OCI-LY7 (cell line): ENCODE results near the gene ASXL1. TPM values are rescaled to one million over a fixed set of nuclear protein-coding genes. Genes with fewer than 3 reads are reported as not detected.

Source experiments
- BruUV-seq: library from RNA; stranded (reverse); fragments of 400-500 nt; replicated peaks from 2 replicates; lab custom pipeline; 2021; lab: Mats Ljungman, UMichigan
- CTCF ChIA-PET: fragments of 300-600 bp; sonication (Branson Sonifier 250); formaldehyde crosslinking; loops from one replicate; lab custom pipeline; 2022; ENCODE audit warnings: antibody characterized with exemption; ENCODE audit not compliant: unreplicated experiment; lab: Charles Lee
- POLR2A ChIA-PET: fragments of 300-600 bp; sonication (Branson Sonifier 250); formaldehyde crosslinking; loops from one replicate; lab custom pipeline; 2022; ENCODE audit warnings: antibody characterized with exemption; lab: Charles Lee
- DNase-seq: peaks from one replicate; pipeline ENCODE4 v3.0.0-alpha.2; 2015; ENCODE audit warnings: low spot score
- H2AFZ ChIP-seq: fragments of 200-600 bp; sonication (generic), shearing (Covaris generic); 2 replicates; pipeline ENCODE4 v1.6.1; 2014; ENCODE audit warnings: mild to moderate bottlenecking, antibody characterized with exemption, low read length, moderate library complexity
- H3K27ac ChIP-seq: fragments of 200-600 bp; sonication (generic); 2 replicates; pipeline ENCODE4 v1.5.1; 2014; ENCODE audit warnings: mixed run types, low read depth, mild to moderate bottlenecking, moderate library complexity, low read length, inconsistent platforms; ENCODE audit not compliant: poor library complexity, severe bottlenecking
- H3K36me3 ChIP-seq: fragments of 200-600 bp; sonication (generic); 2 replicates; pipeline ENCODE4 v1.6.1; 2014; ENCODE audit warnings: mild to moderate bottlenecking, antibody characterized with exemption, low read length, moderate library complexity, mixed read lengths; ENCODE audit not compliant: insufficient read depth
- H3K4me1 ChIP-seq: fragments of 200-600 bp; sonication (generic); 2 replicates; pipeline ENCODE4 v1.5.1; 2014; ENCODE audit warnings: mild to moderate bottlenecking, low read length; ENCODE audit not compliant: insufficient read depth, poor library complexity, severe bottlenecking
- H3K4me2 ChIP-seq: fragments of 200-600 bp; sonication (generic); 2 replicates; pipeline ENCODE4 v1.6.1; 2014; ENCODE audit warnings: mild to moderate bottlenecking, low read length
- H3K4me3 ChIP-seq: fragments of 200-600 bp; sonication (generic); 2 replicates; pipeline ENCODE4 v1.5.1; 2014; ENCODE audit warnings: mild to moderate bottlenecking, low read depth, low read length; ENCODE audit not compliant: poor library complexity, severe bottlenecking
- H3K79me2 ChIP-seq: fragments of 200-600 bp; sonication (generic); 2 replicates; pipeline ENCODE4 v1.6.1; 2016; ENCODE audit warnings: low read depth, mild to moderate bottlenecking, low read length, moderate library complexity, mixed read lengths; ENCODE audit not compliant: insufficient read depth
- H3K9me2 ChIP-seq: fragments of 200-600 bp; sonication (generic); 2 replicates; pipeline ENCODE4 v1.6.1; 2016; ENCODE audit warnings: mild to moderate bottlenecking, low read length, mixed read lengths; ENCODE audit not compliant: insufficient read depth
- H3K9me3 ChIP-seq: fragments of 200-600 bp; sonication (generic); 2 replicates; pipeline ENCODE4 v1.6.1; 2014; ENCODE audit warnings: mild to moderate bottlenecking, mixed run types, low read length, mixed read lengths
- H4K20me1 ChIP-seq: fragments of 200-600 bp; sonication (generic); 2 replicates; pipeline ENCODE4 v1.6.1; 2014; ENCODE audit warnings: mild to moderate bottlenecking, antibody characterized with exemption, low read length, moderate library complexity, mixed read lengths; ENCODE audit not compliant: insufficient read depth
- CTCF ChIP-seq: fragments of 200-600 bp; sonication (generic); conservative IDR thresholded peaks from 2 replicates; pipeline ENCODE4 v1.5.1; 2014; ENCODE audit warnings: mild to moderate bottlenecking, antibody characterized with exemption, low read length, moderate library complexity, mixed read lengths
- EZH2phosphoT487 ChIP-seq: fragments of 200-600 bp; sonication (generic); IDR thresholded peaks from 2 replicates; pipeline ENCODE4 v1.6.1; 2018; ENCODE audit warnings: low read depth, borderline replicate concordance, mild to moderate bottlenecking, mixed run types, antibody characterized with exemption, low read length, moderate library complexity, mixed read lengths
- intact Hi-C: fragments of 100-400 bp; cut with micrococcal nuclease; formaldehyde crosslinking; loops from one replicate; pipeline ENCODE4 v1.10.0; 2022; ENCODE audit not compliant: unreplicated experiment
- total RNA-seq, 2 experiments: library from RNA; depleted of rRNA in 1 of 2; stranded (reverse); fragments of >200 nt in 1 of 2; shearing (Covaris generic) in 1 of 2; gene quantifications; 2 replicates each; pipeline ENCODE4 v1.2.3, GENCODE V29; 2014 to 2022

ASXL1 gene
- total RNA-seq, 2 experiments from 2014 or later, result 84.7 to 122 TPM

GRCh38 chr20:32477594-32478512 lies 119.7 kb downstream of the ASXL1 start:
- no peaks in the 10 kb centered on the region for H3K36me3 ChIP-seq
- peaks cover 6% of the 10 kb centered on the region for H3K4me1 ChIP-seq
- intact Hi-C loops, result no loop called here
- CTCF ChIA-PET, result interaction anchor here (0.5 kb wide), 1 partner anchor 19 kb away, joined by 3 read pairs; no protein-coding TSS in a partner anchor
- TF ChIP-seq EZH2phosphoT487 (no peak), CTCF (no peak)
- no peaks in the 10 kb centered on the region for H4K20me1 ChIP-seq
- no peak overlapping the region for H2AFZ ChIP-seq
- no peaks in the 10 kb centered on the region for H3K9me2 ChIP-seq
- no peak overlapping the region for H3K4me2 ChIP-seq
- H3K9me3 ChIP-seq, result no peaks in the 10 kb centered on the region
- H3K4me3 ChIP-seq, result no peak overlapping the region
- H3K79me2 ChIP-seq, result no peaks in the 10 kb centered on the region
- H3K27ac ChIP-seq, result no peak overlapping the region
- no peak for DNase-seq
- no TSS peak for BruUV-seq
- POLR2A ChIA-PET, result no interaction called here

GRCh38 chr20:32478576-32478975 lies 120.4 kb downstream of the ASXL1 start:
- Histone ChIP-seq H3K36me3 (no peaks in the 10 kb centered on the region), H3K4me2 (no peak overlapping the region), H3K4me1 (peaks cover 7% of the 10 kb centered on the region), H3K27ac (no peak overlapping the region), H3K9me2 (no peaks in the 10 kb centered on the region), H3K4me3 (no peak overlapping the region), H4K20me1 (no peaks in the 10 kb centered on the region), H3K79me2 (no peaks in the 10 kb centered on the region), H2AFZ (no peak overlapping the region), H3K9me3 (no peaks in the 10 kb centered on the region)
- TF ChIP-seq EZH2phosphoT487, result no peak
- no peak for TF ChIP-seq CTCF
- intact Hi-C loops, result no loop called here
- CTCF ChIA-PET, result interaction anchor here (0.5 kb wide), 1 partner anchor 19 kb away, joined by 3 read pairs; no protein-coding TSS in a partner anchor
- POLR2A ChIA-PET, result no interaction called here
- DNase-seq, result no peak
- BruUV-seq, result no TSS peak

- Histone ChIP-seq H2AFZ (no peak overlapping the region), H3K36me3 (no peaks in the 10 kb centered on the region), H3K4me3 (no peak overlapping the region), H3K27ac (no peak overlapping the region), H4K20me1 (no peaks in the 10 kb centered on the region), H3K9me2 (no peaks in the 10 kb centered on the region), H3K79me2 (no peaks in the 10 kb centered on the region), H3K4me2 (no peak overlapping the region), H3K9me3 (no peaks in the 10 kb centered on the region), H3K4me1 (peaks cover 7% of the 10 kb centered on the region)
- ChIA-PET POLR2A (no interaction called here), CTCF (no interaction called here)
- BruUV-seq, result no TSS peak
- no peak for TF ChIP-seq CTCF
- TF ChIP-seq EZH2phosphoT487, result no peak
- intact Hi-C loops, result no loop called here
- no peak for DNase-seq
These were observed 120.9 kb downstream of the ASXL1 start for GRCh38 chr20:32479012-32479411.
